ENCODE data around the gene MAPK8IP3.

GRCh38 chr16:1771864-1772361 lies 65.9 kb downstream of the MAPK8IP3 start:
- TF ChIP-seq CTCF (IDR thresholded peaks at IDR 0.05; ENCODE audit: low read length) (no peak), EZH2phosphoT487 (IDR thresholded peaks at IDR 0.05; ENCODE audit: low read length) (no peak)
